Cardiac muscle cell (in vitro differentiated cells and primary cell): ENCODE data around the gene CLEC19A. TPM values are rescaled to one million over a fixed set of nuclear protein-coding genes. Genes with fewer than 3 reads are reported as not detected.

Source experiments
- DNase-seq, 2 donors: peaks; one replicate each; pipeline versions ENCODE4 v3.0.0 to v3.0.0-alpha.2; 2010 to 2017; ENCODE audit warnings: low read depth in 1 of 2, low spot score in 1 of 2
- H3K27ac ChIP-seq: fragments of 200-600 bp; sonication (generic); 2 replicates; pipeline ENCODE4 v1.5.1; 2016
- H3K27me3 ChIP-seq: fragments of 200-600 bp; sonication (generic); 2 replicates; pipeline ENCODE4 v1.6.0; 2016; ENCODE audit warnings: control low read depth
- H3K36me3 ChIP-seq: fragments of 200-600 bp; sonication (generic); 2 replicates; pipeline ENCODE4 v1.5.1; 2016; ENCODE audit warnings: control low read depth
- H3K4me1 ChIP-seq: fragments of 200-600 bp; sonication (generic); 2 replicates; pipeline ENCODE4 v1.8.1; 2017; ENCODE audit warnings: low read depth, mild to moderate bottlenecking, mixed run types
- H3K4me3 ChIP-seq: fragments of 200-600 bp; sonication (generic); 2 replicates; pipeline ENCODE4 v1.5.1; 2016; ENCODE audit warnings: mild to moderate bottlenecking
- H3K9me3 ChIP-seq: fragments of 200-600 bp; sonication (generic); 2 replicates; pipeline ENCODE4 v1.5.1; 2017; ENCODE audit warnings: low read depth, mild to moderate bottlenecking, control low read depth
- polyA plus RNA-seq: library from polyadenylated mRNA; unstranded; fragments of >200 nt; fragmentation: Nextera tagmentation; extraction: Ambion mirVana; gene quantifications from 2 replicates; pipeline ENCODE4 v1.2.1, GENCODE V29; 2016
- total RNA-seq: library from RNA; depleted of rRNA; stranded (reverse); fragments of >200 nt; gene quantifications from 2 replicates; pipeline ENCODE4 v1.2.3, GENCODE V29; 2016
- TF ChIP-seq, protein P1 (sequence below): IDR thresholded peaks from 2 replicates; pipeline ENCODE4 v1.5.1; 2012; ENCODE audit warnings: low read depth, mild to moderate bottlenecking, low read length

Gene CLEC19A
- total and polyA plus RNA-seq, 2 experiments from 2014 or later, result not detected

DNA sequence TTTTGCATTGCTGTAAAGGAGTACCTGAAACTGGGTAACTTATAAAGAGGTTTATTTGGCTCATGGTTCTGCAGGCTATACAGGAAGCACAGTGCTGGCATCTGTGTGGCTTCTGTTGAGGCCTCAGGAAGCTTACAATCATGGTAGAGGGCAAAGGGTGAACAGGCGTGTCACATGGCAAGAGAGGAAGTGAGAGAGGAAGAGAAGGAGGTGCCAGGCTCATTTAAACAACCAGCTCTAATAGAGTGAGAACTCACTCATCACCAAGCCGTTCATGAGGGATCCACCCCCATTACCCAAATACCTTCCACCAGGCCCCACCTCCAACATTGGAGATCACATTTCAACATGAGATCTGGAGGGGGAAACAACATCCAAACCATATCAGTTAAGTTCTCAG, 16.4 kb upstream of the CLEC19A start:
- TF ChIP-seq, protein P1, sequence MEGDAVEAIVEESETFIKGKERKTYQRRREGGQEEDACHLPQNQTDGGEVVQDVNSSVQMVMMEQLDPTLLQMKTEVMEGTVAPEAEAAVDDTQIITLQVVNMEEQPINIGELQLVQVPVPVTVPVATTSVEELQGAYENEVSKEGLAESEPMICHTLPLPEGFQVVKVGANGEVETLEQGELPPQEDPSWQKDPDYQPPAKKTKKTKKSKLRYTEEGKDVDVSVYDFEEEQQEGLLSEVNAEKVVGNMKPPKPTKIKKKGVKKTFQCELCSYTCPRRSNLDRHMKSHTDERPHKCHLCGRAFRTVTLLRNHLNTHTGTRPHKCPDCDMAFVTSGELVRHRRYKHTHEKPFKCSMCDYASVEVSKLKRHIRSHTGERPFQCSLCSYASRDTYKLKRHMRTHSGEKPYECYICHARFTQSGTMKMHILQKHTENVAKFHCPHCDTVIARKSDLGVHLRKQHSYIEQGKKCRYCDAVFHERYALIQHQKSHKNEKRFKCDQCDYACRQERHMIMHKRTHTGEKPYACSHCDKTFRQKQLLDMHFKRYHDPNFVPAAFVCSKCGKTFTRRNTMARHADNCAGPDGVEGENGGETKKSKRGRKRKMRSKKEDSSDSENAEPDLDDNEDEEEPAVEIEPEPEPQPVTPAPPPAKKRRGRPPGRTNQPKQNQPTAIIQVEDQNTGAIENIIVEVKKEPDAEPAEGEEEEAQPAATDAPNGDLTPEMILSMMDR, result no peak

GRCh38 chr16:19274165-19274797, 11.2 kb upstream of the CLEC19A start:
- TF ChIP-seq, protein P1, result no peak
- Histone ChIP-seq H3K9me3 (no peaks in the 10 kb centered on the region), H3K27ac (no peak overlapping the region), H3K36me3 (no peaks in the 10 kb centered on the region), H3K27me3 (no peaks in the 10 kb centered on the region), H3K4me3 (no peak overlapping the region), H3K4me1 (no peaks in the 10 kb centered on the region)
- DNase-seq, result no peak

More for the DNA sequence above, 16.4 kb upstream of the CLEC19A start:
- no peak overlapping the region for H3K27ac ChIP-seq
- H3K27me3 ChIP-seq, result no peaks in the 10 kb centered on the region
- no peaks in the 10 kb centered on the region for H3K36me3 ChIP-seq
- H3K9me3 ChIP-seq, result no peaks in the 10 kb centered on the region
- H3K4me3 ChIP-seq, result no peak overlapping the region
- DNase-seq, result no peak
- no peaks in the 10 kb centered on the region for H3K4me1 ChIP-seq

GRCh38 chr16:19278403-19278802, 7.1 kb upstream of the CLEC19A start:
- Histone ChIP-seq H3K9me3 (no peaks in the 10 kb centered on the region), H3K4me1 (no peaks in the 10 kb centered on the region), H3K4me3 (no peak overlapping the region), H3K27ac (no peak overlapping the region), H3K27me3 (no peaks in the 10 kb centered on the region), H3K36me3 (no peaks in the 10 kb centered on the region)
- DNase-seq, result no peak
- TF ChIP-seq, protein P1, result no peak

DNA sequence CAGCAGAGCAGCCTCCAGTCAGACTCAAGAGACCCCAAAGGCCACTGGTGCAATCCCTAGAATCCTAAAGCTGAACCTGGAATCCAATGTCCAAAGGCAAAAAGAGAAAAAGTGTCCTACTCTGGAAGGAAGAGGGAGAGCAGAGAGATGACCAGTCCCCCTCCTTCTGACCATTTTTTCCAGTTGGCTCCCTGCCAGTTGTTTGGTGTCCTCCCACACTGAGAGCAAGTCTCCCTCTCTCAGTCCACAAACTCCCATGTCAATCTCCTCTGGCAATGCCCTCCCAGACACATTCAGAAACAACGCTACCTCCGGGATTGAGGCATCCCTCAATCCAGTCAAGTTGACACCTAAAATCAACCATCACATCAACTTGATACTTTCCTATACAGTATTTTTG, 4.3 kb upstream of the CLEC19A start:
- TF ChIP-seq, protein P1, result no peak
- no peak overlapping the region for H3K4me3 ChIP-seq
- no peak overlapping the region for H3K27ac ChIP-seq
- no peaks in the 10 kb centered on the region for H3K4me1 ChIP-seq
- DNase-seq, result no peak
- no peaks in the 10 kb centered on the region for H3K9me3 ChIP-seq
- no peaks in the 10 kb centered on the region for H3K27me3 ChIP-seq
- H3K36me3 ChIP-seq, result no peaks in the 10 kb centered on the region

GRCh38 chr16:19282101-19282500, 3.4 kb upstream of the CLEC19A start:
- no peaks in the 10 kb centered on the region for H3K4me1 ChIP-seq
- no peak for DNase-seq
- H3K36me3 ChIP-seq, result no peaks in the 10 kb centered on the region
- no peak overlapping the region for H3K4me3 ChIP-seq
- TF ChIP-seq, protein P1, result no peak
- no peak overlapping the region for H3K27ac ChIP-seq
- no peaks in the 10 kb centered on the region for H3K27me3 ChIP-seq
- no peaks in the 10 kb centered on the region for H3K9me3 ChIP-seq
